GM12872 (cell line): ENCODE measurements around the gene RRAS.

ENCODE experiments used
- CTCF ChIP-seq: IDR thresholded peaks from 3 replicates; pipeline ENCODE4 v1.5.1; 2011; ENCODE audit warnings: low read depth, mild to moderate bottlenecking, low read length, moderate library complexity; ENCODE audit not compliant: insufficient read depth

RRAS gene

GRCh38 chr19:49629659-49630058, 10.3 kb downstream of the RRAS start:
- TF ChIP-seq CTCF: no peak

- TF ChIP-seq CTCF: no peak
Observed at GRCh38 chr19:49626226-49626625, 13.7 kb downstream of the RRAS start.

- no peak for TF ChIP-seq CTCF
Observed at GRCh38 chr19:49624967-49625910, 14.7 kb downstream of the RRAS start.

GRCh38 chr19:49616945-49617344, 23.0 kb downstream of the RRAS start:
- TF ChIP-seq CTCF: no peak

- TF ChIP-seq CTCF: no peak
Observed at GRCh38 chr19:49616532-49616931, 23.4 kb downstream of the RRAS start.

- no peak for TF ChIP-seq CTCF
Observed at GRCh38 chr19:49615861-49616260, 24.1 kb downstream of the RRAS start.

GRCh38 chr19:49614096-49614833, 25.7 kb downstream of the RRAS start:
- TF ChIP-seq CTCF: no peak
